HG03066 (cell line): ENCODE data around the gene SDK1.

ENCODE experiments used
- ATAC-seq: cut with Tn5 transposase; IDR thresholded peaks from one replicate; pipeline ENCODE4 v1.9.1; 2021; ENCODE audit warnings: low read depth; ENCODE audit not compliant: unreplicated experiment

Gene SDK1

DNA sequence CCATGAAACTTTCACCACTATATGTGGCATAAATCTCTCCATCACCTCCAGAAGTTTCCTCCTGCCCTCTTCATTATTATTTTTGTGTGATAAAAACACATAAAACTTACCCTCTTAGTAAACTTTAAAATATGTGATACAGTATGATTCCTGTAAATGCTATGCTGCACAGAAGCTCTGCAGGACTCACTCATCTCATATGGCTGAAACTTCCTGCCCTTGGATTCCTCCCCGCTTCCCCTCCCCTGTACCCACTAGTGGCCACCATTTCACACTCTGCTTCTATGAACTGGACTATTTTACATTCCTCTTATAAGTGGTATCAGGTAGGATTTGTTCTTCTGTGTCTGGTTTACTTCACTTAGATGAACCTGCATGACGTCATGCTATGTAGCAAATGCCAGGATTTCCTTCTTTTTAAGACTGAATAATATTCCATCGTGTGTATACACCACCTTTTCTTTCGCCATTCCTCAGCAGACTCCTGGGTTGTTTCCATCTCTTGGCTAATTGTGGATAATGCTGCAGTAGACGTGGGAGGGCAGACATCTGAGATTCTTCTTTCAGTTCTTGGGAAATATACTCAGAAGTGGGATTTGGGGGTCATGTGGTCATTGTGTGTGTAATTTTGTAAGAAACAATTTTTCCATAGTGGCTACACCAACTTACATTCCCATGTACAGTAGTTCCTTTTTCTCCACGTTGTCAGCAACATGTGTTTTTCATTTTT is 335.2 kb downstream of the SDK1 start:
- no peak for ATAC-seq

DNA sequence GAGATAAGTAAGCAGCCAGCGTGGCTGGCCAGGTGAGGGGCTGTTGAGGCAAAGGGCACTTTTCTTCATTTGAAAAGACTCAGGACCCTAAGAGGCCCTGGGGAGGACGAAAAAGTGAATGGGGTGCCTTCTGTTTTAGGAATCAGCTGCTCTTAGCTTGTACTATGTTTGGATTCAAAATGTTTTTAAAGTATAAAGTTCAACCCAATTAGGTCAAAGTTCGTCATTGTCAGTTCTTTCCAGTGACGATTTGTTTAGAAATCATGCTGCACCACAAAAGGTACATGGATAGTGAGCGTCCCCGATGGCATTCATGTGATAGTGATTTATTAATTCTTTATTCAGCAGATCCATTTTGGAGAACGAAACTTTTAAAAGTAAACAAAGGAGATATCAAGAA is 338.2 kb downstream of the SDK1 start:
- ATAC-seq: no peak

- ATAC-seq: no peak
Observed at GRCh38 chr7:3641582-3641981, 340.5 kb downstream of the SDK1 start.

DNA sequence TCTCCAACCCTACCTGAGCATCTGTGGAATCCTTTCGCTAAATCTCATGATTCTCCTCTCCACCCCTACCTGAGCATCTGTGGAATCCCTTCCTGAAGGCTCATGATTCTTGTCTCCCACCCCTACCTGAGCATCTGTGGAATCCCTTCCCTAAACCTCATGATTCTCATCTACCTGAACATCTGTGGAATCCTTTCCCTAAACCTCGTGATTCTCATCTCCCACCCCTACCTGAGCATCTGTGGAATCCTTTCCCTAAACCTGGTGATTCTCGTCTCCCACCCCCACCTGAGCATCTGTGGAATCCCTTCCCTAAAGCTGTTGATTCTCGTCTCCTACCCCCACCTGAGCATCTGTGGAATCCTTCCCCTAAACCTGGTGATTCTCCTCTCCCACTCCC is 342.0 kb downstream of the SDK1 start:
- ATAC-seq: no peak

GRCh38 chr7:3648276-3648675 is 347.2 kb downstream of the SDK1 start:
- ATAC-seq: no peak

- ATAC-seq: no peak
Observed at GRCh38 chr7:3649250-3649649, 348.2 kb downstream of the SDK1 start.

DNA sequence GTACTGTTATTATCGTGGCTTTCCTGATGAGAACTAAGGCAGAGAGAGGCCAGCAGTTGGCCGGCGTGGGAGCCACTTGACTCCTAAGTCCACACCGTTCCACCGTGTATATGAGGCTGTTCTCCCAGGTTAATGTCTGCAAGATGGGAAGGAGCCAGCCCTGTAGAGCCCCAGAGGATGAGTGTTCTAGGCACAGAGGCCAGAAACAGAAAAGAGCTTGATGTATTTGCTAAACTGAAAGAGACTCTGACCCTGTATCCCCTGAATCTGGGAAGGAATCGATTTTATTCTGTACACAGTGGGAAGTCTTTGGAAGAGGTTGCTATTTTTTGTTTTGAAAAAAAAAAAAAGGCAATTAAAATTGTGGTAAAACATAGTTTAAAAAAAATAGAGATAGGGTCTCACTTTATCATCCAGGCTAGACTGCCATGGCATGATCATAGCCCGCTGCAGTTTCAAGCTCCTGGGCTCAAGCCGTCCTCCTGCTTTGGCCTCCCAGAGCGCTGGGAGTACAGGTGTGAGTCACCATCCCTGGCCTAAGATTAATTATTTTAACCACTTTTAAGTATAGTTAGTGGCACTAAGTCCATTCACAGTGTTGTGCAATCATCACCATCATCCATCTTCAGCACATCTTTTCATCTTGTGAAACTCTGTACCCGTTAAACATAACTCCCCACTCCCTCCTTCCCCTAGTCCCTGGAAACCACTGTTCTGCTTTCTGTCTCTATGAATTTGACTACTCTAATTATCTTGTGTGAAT is 348.8 kb downstream of the SDK1 start:
- no peak for ATAC-seq

GRCh38 chr7:3650844-3651243 is 349.8 kb downstream of the SDK1 start:
- no peak for ATAC-seq

- no peak for ATAC-seq
Observed at GRCh38 chr7:3655635-3656034, 354.6 kb downstream of the SDK1 start.

DNA sequence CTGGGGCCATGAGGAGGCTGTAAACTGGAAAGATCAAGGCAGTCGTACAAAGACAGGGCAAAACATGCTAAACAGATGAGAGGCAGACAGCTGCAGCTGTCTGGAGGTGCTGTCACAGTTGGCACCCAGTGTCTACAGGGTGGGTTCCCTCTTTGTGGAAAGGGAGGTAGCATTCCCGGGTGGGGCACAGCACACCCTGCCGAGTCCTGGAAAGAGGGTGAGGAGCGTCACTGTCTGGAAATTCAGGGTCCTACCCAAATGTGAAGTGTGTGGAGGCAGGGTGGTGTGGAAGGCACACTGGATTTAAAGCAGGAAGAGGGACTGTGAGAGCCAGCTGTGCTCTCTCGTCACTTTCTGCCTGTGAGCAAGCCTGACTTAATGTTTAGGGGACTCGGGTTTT is 356.2 kb downstream of the SDK1 start:
- no peak for ATAC-seq

GRCh38 chr7:3668743-3669142 is 367.7 kb downstream of the SDK1 start:
- ATAC-seq: no peak

DNA sequence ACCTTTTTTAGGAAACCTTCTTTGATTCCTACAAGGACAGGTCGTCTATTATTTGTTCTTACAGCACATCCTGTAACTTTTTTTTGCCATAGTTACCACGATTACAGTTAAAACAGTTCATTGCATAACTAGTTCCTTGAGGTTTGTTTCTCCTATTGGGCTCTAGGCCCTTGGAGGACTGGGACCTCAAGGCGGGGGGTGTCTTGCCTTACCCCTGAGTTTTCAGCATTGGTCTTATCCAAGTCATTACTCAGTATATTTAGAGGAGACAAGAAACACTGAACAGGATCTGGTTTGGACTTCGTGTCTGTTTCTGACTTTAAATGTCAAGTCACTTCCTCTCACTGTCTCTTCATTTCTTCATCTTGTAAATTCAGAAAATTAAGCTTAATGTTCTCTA is 369.8 kb downstream of the SDK1 start:
- ATAC-seq: no peak

GRCh38 chr7:3673524-3673923 is 372.5 kb downstream of the SDK1 start:
- no peak for ATAC-seq

DNA sequence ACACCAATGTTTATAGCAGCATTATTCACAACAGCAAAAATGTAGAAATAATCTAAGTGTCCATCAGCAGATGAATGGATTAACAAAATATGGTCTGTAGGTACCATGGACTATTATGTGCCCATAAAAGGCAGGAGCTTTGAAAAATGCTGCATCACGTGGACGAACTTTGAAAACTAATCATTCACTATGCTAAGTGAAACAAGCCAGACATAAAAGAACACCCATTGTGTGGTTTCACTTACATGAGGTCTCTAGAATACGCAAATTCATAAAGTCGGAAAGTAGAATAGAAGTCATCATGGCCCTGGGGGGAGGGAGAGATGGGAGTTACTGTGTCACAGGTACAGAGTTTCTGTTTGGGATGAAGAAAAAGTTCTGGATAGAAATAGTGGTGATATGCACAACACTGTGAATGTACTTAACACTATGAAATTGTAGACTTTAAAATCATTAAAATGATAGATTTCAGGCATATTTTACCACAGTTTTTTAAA is 377.3 kb downstream of the SDK1 start:
- no peak for ATAC-seq

GRCh38 chr7:3682028-3682710 is 381.1 kb downstream of the SDK1 start:
- ATAC-seq: no peak

DNA sequence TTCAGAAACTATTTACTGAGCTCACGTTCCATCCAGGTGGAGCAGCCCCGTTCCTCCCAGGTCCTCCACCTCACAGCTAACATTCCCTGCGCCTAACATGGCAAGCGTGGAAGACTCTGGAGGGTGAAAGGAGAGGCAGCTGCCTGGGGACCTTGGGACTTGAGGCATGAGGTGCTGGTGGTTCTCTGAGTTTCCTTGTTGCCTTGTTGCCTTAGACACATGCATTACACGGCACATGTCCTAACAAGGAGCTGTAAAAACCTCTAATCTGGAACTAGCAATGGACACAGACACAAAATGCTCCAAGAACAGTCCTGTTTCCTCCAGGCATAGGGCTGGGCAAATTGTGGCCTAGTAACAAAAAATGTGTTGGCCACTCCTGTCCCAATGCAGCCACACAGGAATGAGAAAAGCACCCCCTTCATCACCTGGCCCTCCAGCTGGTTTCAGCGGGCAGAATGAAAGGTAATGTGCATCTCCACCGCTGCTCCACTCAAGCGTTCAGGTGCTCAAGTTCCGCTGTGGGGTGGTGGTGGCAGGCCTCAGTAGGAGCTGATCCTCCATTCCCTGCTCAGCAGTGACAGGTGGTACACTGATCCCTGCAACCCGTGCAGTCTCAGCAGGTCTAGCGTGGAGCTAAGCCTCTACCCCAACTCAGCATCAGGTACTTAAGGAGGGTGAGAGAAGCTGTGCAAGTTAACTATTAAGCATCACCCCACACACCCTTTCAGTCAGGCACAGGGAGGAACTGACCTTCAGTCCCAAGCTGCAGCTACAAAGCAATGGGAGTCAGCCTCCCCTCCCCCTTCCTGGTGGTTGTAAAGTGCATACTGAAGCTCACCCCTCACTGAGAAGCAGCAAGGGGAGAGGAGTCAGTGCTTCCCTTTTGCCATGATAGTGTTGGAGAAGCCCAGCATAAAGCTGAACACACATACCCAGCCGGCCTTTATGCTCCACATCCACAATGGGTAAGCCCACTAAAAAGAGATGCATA is 382.8 kb downstream of the SDK1 start:
- ATAC-seq: no peak

GRCh38 chr7:3688071-3688470 is 387.0 kb downstream of the SDK1 start:
- ATAC-seq: no peak

GRCh38 chr7:3688842-3689241 is 387.8 kb downstream of the SDK1 start:
- no peak for ATAC-seq

DNA sequence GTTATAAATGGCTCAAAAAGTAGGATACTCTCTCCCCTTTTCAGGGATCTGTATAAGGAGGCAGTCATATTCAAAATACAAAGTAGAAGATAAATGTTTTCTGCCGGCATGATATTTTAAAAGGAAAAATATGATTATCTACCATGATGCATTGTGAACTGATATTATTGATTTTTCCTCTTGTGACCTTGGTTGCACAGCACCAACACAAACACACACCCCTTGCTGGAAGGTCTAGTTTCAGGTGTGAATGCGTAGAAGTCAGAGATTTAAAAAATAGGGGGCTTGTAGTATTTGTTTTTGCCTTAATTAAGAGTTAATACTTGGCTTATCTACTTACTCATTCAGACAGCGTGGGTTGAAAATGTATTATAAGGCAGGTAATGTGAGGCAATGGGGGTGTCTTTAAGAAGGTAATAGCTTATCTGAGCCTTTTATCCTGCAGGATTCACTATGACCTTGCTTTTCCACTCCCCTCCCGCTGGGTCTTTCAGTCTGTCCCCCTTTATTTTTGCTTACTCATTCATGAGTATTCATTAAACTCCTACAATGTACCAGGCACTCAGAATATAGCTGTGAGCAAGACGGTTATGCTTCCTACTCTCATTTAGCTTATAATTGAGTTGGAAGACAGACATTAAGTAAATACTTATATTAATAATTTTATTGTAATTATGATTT is 390.6 kb downstream of the SDK1 start:
- no peak for ATAC-seq

- ATAC-seq: no peak
Observed at GRCh38 chr7:3695602-3696001, 394.6 kb downstream of the SDK1 start.
